Measurements from ENCODE around the gene KIF18A.

Gene KIF18A

DNA sequence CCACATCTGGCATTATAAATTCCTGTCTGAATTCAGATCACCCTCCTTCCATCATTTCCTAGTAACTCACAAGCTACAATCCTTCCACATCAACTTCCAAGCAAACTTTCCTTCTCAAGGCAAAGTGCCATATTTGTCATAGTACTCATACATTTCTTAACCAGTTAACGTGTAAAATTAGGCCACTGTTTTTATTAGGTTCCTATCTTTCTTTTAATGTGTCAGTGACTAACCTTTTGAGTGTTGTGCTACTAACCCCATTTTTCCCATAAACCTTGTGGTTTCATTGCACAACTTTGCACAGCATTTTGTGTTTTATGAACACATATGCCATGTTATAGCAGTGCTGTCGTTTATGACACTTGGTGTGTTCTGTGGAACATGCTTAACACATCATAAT, 90.1 kb downstream of the KIF18A start:
- DNase-seq (ENCODE audit: insufficient read length) = no peak
- TF ChIP-seq POLR2AphosphoS5 (IDR thresholded peaks at IDR 0.05; ENCODE audit: low read depth, low read length) (no peak), POLR2A (IDR thresholded peaks at IDR 0.05; ENCODE audit: low read depth, low read length) (no peak), TAF1 (IDR thresholded peaks at IDR 0.05; ENCODE audit: borderline replicate concordance, low read depth, low read length) (no peak)
- peak; percentile 51 for FAIRE-seq

DNA sequence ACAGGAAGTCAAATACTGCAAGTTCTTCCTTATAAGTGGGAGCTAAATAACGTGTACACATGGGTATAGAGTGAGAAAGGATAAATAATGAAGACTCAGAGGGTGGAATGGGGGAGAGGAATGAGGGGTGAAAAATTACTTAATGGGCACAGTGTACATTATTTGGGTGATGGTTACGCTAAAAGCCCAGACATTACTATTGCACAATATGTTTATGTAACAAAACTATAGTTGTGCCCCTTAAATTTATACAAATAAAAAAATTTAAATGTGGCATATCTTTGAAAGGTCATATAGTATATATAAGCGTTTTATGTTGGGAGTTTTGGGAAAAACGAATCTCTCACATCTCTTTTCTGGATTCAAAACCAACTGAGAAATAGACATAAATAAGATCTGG, 96.1 kb downstream of the KIF18A start:
- FAIRE-seq = no peak
- no peak for DNase-seq (ENCODE audit: insufficient read length)
- TF ChIP-seq POLR2A (IDR thresholded peaks at IDR 0.05; ENCODE audit: low read depth, low read length) (no peak), POLR2AphosphoS5 (IDR thresholded peaks at IDR 0.05; ENCODE audit: low read depth, low read length) (no peak), TAF1 (IDR thresholded peaks at IDR 0.05; ENCODE audit: borderline replicate concordance, low read depth, low read length) (no peak)

- FAIRE-seq (no peak), DNase-seq (ENCODE audit: insufficient read length) (no peak)
- no peak for TF ChIP-seq POLR2AphosphoS5 (IDR thresholded peaks at IDR 0.05; ENCODE audit: low read depth, low read length)
- no peak for TF ChIP-seq TAF1 (IDR thresholded peaks at IDR 0.05; ENCODE audit: borderline replicate concordance, low read depth, low read length)
- TF ChIP-seq POLR2A (IDR thresholded peaks at IDR 0.05; ENCODE audit: low read depth, low read length) = no peak
These were observed 98.0 kb downstream of the KIF18A start for GRCh38 chr11:28009996-28010395.

DNA sequence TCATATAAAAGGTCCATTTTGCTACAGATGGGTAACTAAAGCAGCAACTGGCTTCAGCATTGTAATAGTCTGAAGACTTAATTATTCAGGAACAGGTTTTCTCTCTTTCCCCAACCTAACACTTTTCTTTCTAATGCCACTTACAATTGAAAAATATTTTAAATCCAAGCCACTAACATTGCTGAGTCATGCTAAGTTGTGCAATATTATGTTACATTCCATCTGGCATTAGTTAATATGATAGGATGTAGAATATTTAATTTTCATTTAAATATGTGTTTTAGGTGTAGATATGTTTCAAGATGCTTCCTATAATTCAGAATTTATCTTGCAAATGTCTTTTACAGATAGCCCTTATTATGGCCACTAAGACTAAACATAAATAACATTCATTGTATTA, 98.6 kb downstream of the KIF18A start:
- DNase-seq (ENCODE audit: insufficient read length) (no peak), FAIRE-seq (no peak)
- no peak for TF ChIP-seq POLR2A (IDR thresholded peaks at IDR 0.05; ENCODE audit: low read depth, low read length)
- TF ChIP-seq POLR2AphosphoS5 (IDR thresholded peaks at IDR 0.05; ENCODE audit: low read depth, low read length) = no peak
- TF ChIP-seq TAF1 (IDR thresholded peaks at IDR 0.05; ENCODE audit: borderline replicate concordance, low read depth, low read length) = no peak

DNA sequence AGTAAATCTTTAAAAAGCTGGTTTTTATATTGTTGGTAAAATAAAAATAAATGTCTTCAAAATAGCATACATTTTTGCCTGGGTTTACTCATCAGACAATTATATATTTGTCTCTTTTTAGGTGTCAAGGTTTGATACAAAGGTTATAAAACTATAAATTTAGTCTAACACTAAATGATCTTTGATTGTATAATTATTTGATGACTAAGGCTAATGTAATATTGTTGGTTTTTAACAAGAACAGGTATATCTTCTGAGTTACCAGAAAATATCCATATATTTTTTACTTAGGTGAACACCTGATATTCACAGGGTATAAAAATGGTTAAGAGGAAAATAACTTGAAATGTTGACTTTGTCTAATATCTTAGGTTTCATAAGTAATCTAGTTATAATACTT, 104.3 kb downstream of the KIF18A start:
- TF ChIP-seq POLR2A (IDR thresholded peaks at IDR 0.05; ENCODE audit: low read depth, low read length) = no peak
- TF ChIP-seq POLR2AphosphoS5 (IDR thresholded peaks at IDR 0.05; ENCODE audit: low read depth, low read length) = no peak
- TF ChIP-seq TAF1 (IDR thresholded peaks at IDR 0.05; ENCODE audit: borderline replicate concordance, low read depth, low read length) = no peak
- no peak for DNase-seq (ENCODE audit: insufficient read length)
- FAIRE-seq = no peak

GRCh38 chr11:27998552-27998951, 109.4 kb downstream of the KIF18A start:
- FAIRE-seq = no peak
- no peak for TF ChIP-seq TAF1 (IDR thresholded peaks at IDR 0.05; ENCODE audit: borderline replicate concordance, low read depth, low read length)
- TF ChIP-seq POLR2A (IDR thresholded peaks at IDR 0.05; ENCODE audit: low read depth, low read length) = no peak
- no peak for TF ChIP-seq POLR2AphosphoS5 (IDR thresholded peaks at IDR 0.05; ENCODE audit: low read depth, low read length)
- DNase-seq (ENCODE audit: insufficient read length) = no peak

GRCh38 chr11:27997344-27997743, 110.6 kb downstream of the KIF18A start:
- no peak for TF ChIP-seq POLR2AphosphoS5 (IDR thresholded peaks at IDR 0.05; ENCODE audit: low read depth, low read length)
- no peak for TF ChIP-seq POLR2A (IDR thresholded peaks at IDR 0.05; ENCODE audit: low read depth, low read length)
- DNase-seq (ENCODE audit: insufficient read length) = no peak
- FAIRE-seq = no peak

DNA sequence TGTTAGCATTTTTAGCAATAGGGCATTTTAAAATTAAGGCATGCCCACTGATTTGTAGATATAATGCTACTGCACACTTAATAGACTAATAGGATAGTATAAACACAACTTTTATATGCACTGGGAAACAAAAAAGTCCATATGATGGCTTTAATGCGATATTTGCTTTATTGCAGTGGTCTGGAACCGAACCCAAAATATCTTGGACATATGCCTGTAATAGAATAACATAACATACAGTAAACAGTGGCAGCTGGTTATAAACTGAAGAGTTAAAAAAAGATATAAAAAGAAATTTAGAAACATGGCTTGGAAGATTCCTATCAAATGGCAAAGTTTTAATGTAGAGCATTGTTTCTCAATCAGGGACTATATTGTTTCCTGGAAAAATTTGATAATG, 111.9 kb downstream of the KIF18A start:
- no peak for FAIRE-seq
- TF ChIP-seq TAF1 (IDR thresholded peaks at IDR 0.05; ENCODE audit: borderline replicate concordance, low read depth, low read length) = no peak
- TF ChIP-seq POLR2AphosphoS5 (IDR thresholded peaks at IDR 0.05; ENCODE audit: low read depth, low read length) = no peak
- TF ChIP-seq POLR2A (IDR thresholded peaks at IDR 0.05; ENCODE audit: low read depth, low read length) = no peak

GRCh38 chr11:27995083-27995482, 112.9 kb downstream of the KIF18A start:
- DNase-seq (ENCODE audit: insufficient read length) = no peak
- no peak for FAIRE-seq
- no peak for TF ChIP-seq POLR2A (IDR thresholded peaks at IDR 0.05; ENCODE audit: low read depth, low read length)
- no peak for TF ChIP-seq TAF1 (IDR thresholded peaks at IDR 0.05; ENCODE audit: borderline replicate concordance, low read depth, low read length)
- no peak for TF ChIP-seq POLR2AphosphoS5 (IDR thresholded peaks at IDR 0.05; ENCODE audit: low read depth, low read length)

More for the DNA sequence above, 111.9 kb downstream of the KIF18A start:
- DNase-seq (ENCODE audit: insufficient read length) = no peak

- FAIRE-seq = no peak
- DNase-seq (ENCODE audit: insufficient read length) = no peak
- TF ChIP-seq TAF1 (IDR thresholded peaks at IDR 0.05; ENCODE audit: borderline replicate concordance, low read depth, low read length) (no peak), POLR2A (IDR thresholded peaks at IDR 0.05; ENCODE audit: low read depth, low read length) (no peak), POLR2AphosphoS5 (IDR thresholded peaks at IDR 0.05; ENCODE audit: low read depth, low read length) (no peak)
These were observed 116.2 kb downstream of the KIF18A start for GRCh38 chr11:27991736-27992135.

GRCh38 chr11:27977527-27977926, 130.4 kb downstream of the KIF18A start:
- no peak for DNase-seq (ENCODE audit: insufficient read length)
- FAIRE-seq = peak; percentile 67
- no peak for TF ChIP-seq POLR2AphosphoS5 (IDR thresholded peaks at IDR 0.05; ENCODE audit: low read depth, low read length)
- TF ChIP-seq POLR2A (IDR thresholded peaks at IDR 0.05; ENCODE audit: low read depth, low read length) = no peak
- no peak for TF ChIP-seq TAF1 (IDR thresholded peaks at IDR 0.05; ENCODE audit: borderline replicate concordance, low read depth, low read length)

- no peak for TF ChIP-seq TAF1 (IDR thresholded peaks at IDR 0.05; ENCODE audit: borderline replicate concordance, low read depth, low read length)
- no peak for FAIRE-seq
- DNase-seq (ENCODE audit: insufficient read length) = no peak
These were observed 130.9 kb downstream of the KIF18A start for GRCh38 chr11:27977031-27977430.

GRCh38 chr11:27976262-27976661, 131.7 kb downstream of the KIF18A start:
- no peak for FAIRE-seq
- TF ChIP-seq TAF1 (IDR thresholded peaks at IDR 0.05; ENCODE audit: borderline replicate concordance, low read depth, low read length) (no peak), POLR2AphosphoS5 (IDR thresholded peaks at IDR 0.05; ENCODE audit: low read depth, low read length) (no peak), POLR2A (IDR thresholded peaks at IDR 0.05; ENCODE audit: low read depth, low read length) (no peak)
- DNase-seq (ENCODE audit: insufficient read length) = no peak
